GM12878 (cell line): ENCODE results near the gene PTBP3. TPM values are rescaled to one million over a fixed set of nuclear protein-coding genes. Genes with fewer than 3 reads are reported as not detected.
"Not testable (repeated sequence)": the region's sequence is repeated elsewhere in the genome, so short reads cannot be mapped to it uniquely, and the experiment has no call there.

Source experiments
- ATAC-seq: fragments of 200-7000 bp; cut with Tn5 transposase; 3 replicates; pipeline ENCODE4 v1.9.1; 2020; ENCODE audit warnings: mild to moderate bottlenecking, moderate library complexity
- BruUV-seq: library from RNA; stranded (reverse); fragments of 400-500 nt; replicated peaks from 2 replicates; lab custom pipeline; 2021; lab: Mats Ljungman, UMichigan
- CTCF ChIA-PET: fragments of 300-600 bp; sonication (Branson Sonifier 250); formaldehyde crosslinking; extraction: SDS; loops from one replicate; lab custom pipeline; 2021; ENCODE audit warnings: inconsistent platforms; lab: Yijun Ruan, JAX
- POLR2A ChIA-PET: fragments of 350-600 bp; formaldehyde crosslinking; extraction: SDS; loops from one replicate; lab custom pipeline; 2021; ENCODE audit warnings: inconsistent platforms; lab: Charles Lee
- RAD21 ChIA-PET: fragments of 300-600 bp; sonication (Branson Sonifier 250); formaldehyde crosslinking; loops from one replicate; lab custom pipeline; 2023; ENCODE audit warnings: antibody characterized with exemption; ENCODE audit not compliant: unreplicated experiment; lab: Charles Lee
- SMC1A ChIA-PET: fragments of 300-600 bp; sonication (Branson Sonifier 250); formaldehyde crosslinking; loops from one replicate; lab custom pipeline; 2023; ENCODE audit not compliant: unreplicated experiment, uncharacterized antibody; lab: Charles Lee
- DNase-seq: peaks from one replicate; pipeline ENCODE4 v3.0.0-alpha.2; 2011; ENCODE audit warnings: low read depth, low spot score
- FAIRE-seq: peaks from 3 replicates; lab custom pipeline; 2011; peaks lifted over from hg19 to GRCh38; lab: Jason Lieb, UNC
- H2AFZ ChIP-seq: 2 replicates; pipeline ENCODE4 v1.6.0; 2011; ENCODE audit warnings: low read depth, low read length, control low read depth; ENCODE audit not compliant: control insufficient read depth
- H3K27ac ChIP-seq: 2 replicates; pipeline ENCODE4 v1.5.1; 2011; ENCODE audit warnings: control low read depth; ENCODE audit not compliant: control insufficient read depth, insufficient read depth
- H3K27me3 ChIP-seq, 2 experiments: replicated peaks in 1 of 2; 2 replicates each; pipeline versions ENCODE4 v1.6.0 to v1.6.1; 2011; ENCODE audit warnings: low read length in 1 of 2; ENCODE audit not compliant: control insufficient read depth in 2 of 2, insufficient read depth in 2 of 2
- H3K36me3 ChIP-seq, 2 experiments: 2 replicates each; pipeline ENCODE4 v1.5.1; 2011; ENCODE audit warnings: low read length in 1 of 2; ENCODE audit not compliant: control insufficient read depth in 2 of 2, insufficient read depth in 2 of 2
- H3K4me1 ChIP-seq: 2 replicates; pipeline ENCODE4 v1.6.1; 2011; ENCODE audit warnings: mild to moderate bottlenecking, low read length, moderate library complexity, mixed read lengths; ENCODE audit not compliant: control insufficient read depth, insufficient read depth
- H3K4me2 ChIP-seq: 2 replicates; pipeline ENCODE4 v1.6.0; 2011; ENCODE audit warnings: control low read depth; ENCODE audit not compliant: control insufficient read depth, insufficient read depth
- H3K4me3 ChIP-seq: fragments of 200-600 bp; sonication (generic); 2 replicates; pipeline ENCODE4 v1.5.1; 2016
- H3K79me2 ChIP-seq: 2 replicates; pipeline ENCODE4 v1.6.0; 2011; ENCODE audit warnings: low read length; ENCODE audit not compliant: control insufficient read depth, insufficient read depth
- H3K9ac ChIP-seq: 2 replicates; pipeline ENCODE4 v1.8.0; 2011; ENCODE audit warnings: low read length, control low read depth, mixed read lengths; ENCODE audit not compliant: control insufficient read depth, insufficient read depth
- H3K9me3 ChIP-seq: replicated peaks from 3 replicates; pipeline ENCODE4 v1.5.1; 2011; ENCODE audit warnings: mild to moderate bottlenecking, low read length; ENCODE audit not compliant: control insufficient read depth, insufficient read depth
- H4K20me1 ChIP-seq: 2 replicates; pipeline ENCODE4 v1.6.0; 2011; ENCODE audit not compliant: control insufficient read depth, insufficient read depth
- BMI1 ChIP-seq: fragments of 450-650 bp; IDR thresholded peaks from 2 replicates; pipeline ENCODE4 v1.6.1; 2016; ENCODE audit warnings: mild to moderate bottlenecking, moderate library complexity, borderline replicate concordance
- CTCF ChIP-seq, 3 experiments: IDR thresholded peaks in 2 of 3; conservative IDR thresholded peaks in 1 of 3; 2 replicates each; pipeline ENCODE4 v1.5.1; 2011; ENCODE audit warnings: low read depth in 3 of 3, low read length in 3 of 3, mild to moderate bottlenecking in 3 of 3, control low read depth in 2 of 3, moderate library complexity in 2 of 3, inconsistent platforms in 1 of 3, mixed read lengths in 1 of 3; ENCODE audit not compliant: control insufficient read depth in 2 of 3, insufficient read depth in 1 of 3; ENCODE audit errors: extremely low read depth in 1 of 3
- NRF1 ChIP-seq: conservative IDR thresholded peaks from 2 replicates; pipeline ENCODE4 v1.6.1; 2011; ENCODE audit warnings: mild to moderate bottlenecking, low read depth, low read length, improper control_type of control experiment
- PAX5 ChIP-seq: IDR thresholded peaks from 2 replicates; pipeline ENCODE4 v1.6.1; 2011; ENCODE audit warnings: low read depth, low read length, borderline replicate concordance
- WGBS: methylation state at CpG from one replicate; pipeline ENCODE4 v1.1.6; 2016; ENCODE audit warnings: low lambda C conversion rate; ENCODE audit not compliant: insufficient replicate concordance, insufficient coverage; ENCODE audit errors: missing lambda C conversion rate; 5-methylcytosine and 5-hydroxymethylcytosine counted together
- in situ Hi-C: fragments of 300-500 bp; cut with MboI; formaldehyde crosslinking; loops from 9 replicates; pipeline ENCODE4 v1.14.3; 2018; ENCODE audit warnings: mixed read lengths
- intact Hi-C: fragments of 100-400 bp; cut with micrococcal nuclease; formaldehyde crosslinking; loops from one replicate; pipeline ENCODE4 v1.14.2; 2022; ENCODE audit not compliant: unreplicated experiment
- polyA plus RNA-seq, 11 experiments: library from polyadenylated mRNA; depleted of rRNA in 4 of 11; unstranded in 6 of 11; stranded (reverse) in 5 of 11; fragments of >200 nt; fragmentation: Nextera tagmentation in 4 of 11; fragmentation: Illumina TruSeq in 1 of 11; extraction: Ambion mirVana in 4 of 11; extraction: Trizol in 1 of 11; gene quantifications; 1 replicate in 1 of 11; 2 replicates in 10 of 11; pipeline versions ENCODE4 v1.2.1 to v1.2.3, GENCODE V29; 2011 to 2016; ENCODE audit warnings: inconsistent platforms in 2 of 11, missing spikeins in 2 of 11, low read depth in 1 of 11
- total RNA-seq, 4 experiments: library from RNA; depleted of rRNA in 3 of 4; stranded (reverse); fragments of >200 nt in 3 of 4; fragmentation: Illumina TruSeq in 1 of 4; extraction: Trizol in 1 of 4; gene quantifications; 2 replicates each; pipeline versions ENCODE4 v1.2.1 to v1.2.3, GENCODE V29; 2013 to 2021
- TF ChIP-seq, protein P1 (sequence below): fragments of 450-650 bp; IDR thresholded peaks from 2 replicates; pipeline ENCODE4 v1.6.1; 2016; ENCODE audit warnings: mild to moderate bottlenecking

Gene PTBP3
- total and polyA plus RNA-seq, 10 of the 15 experiments (the other 5 are each of a cell fraction or from before 2014, with no cell fraction given) = 12.5 to 104 (median 52.7) TPM

DNA sequence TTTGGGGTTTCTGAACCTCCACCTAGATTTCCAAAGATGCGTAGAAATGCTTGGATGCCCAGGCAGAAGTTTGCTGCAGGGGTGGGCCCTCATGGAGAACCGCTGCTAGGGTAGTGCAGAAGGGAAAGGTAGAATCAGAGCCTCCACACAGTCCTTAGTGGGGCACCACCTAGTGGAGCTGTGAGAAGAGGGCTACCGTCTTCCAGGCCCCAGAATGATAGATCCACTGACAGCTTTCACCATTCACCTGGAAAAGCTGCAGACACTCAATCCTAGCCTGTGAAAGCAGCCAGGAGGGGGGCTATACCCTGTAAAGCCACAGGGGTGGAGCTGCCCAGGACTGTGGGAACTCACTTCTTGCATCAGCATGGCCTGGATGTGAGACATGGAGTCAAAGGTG, 33.2 kb upstream of the PTBP3 start:
- WGBS = 76% methylated on average over 3 of the region's 3 CpGs
- no peak overlapping the region for H3K27ac ChIP-seq
- RAD21 ChIA-PET = interaction anchor here (1.6 kb wide), 1 partner anchor 253 kb away, joined by 6 read pairs; no protein-coding TSS in a partner anchor
- TF ChIP-seq NRF1 (no peak), PAX5 (no peak), BMI1 (no peak), CTCF (IDR thresholded peaks at IDR 0.05 in 2 of 3, conservative IDR thresholded peaks at IDR 0.05 in 1 of 3; ENCODE audit: control insufficient read depth in 2 of 3, extremely low read depth in 1 of 3, insufficient read depth in 1 of 3, low read depth in 3 of 3, low read length in 3 of 3) (0 out of 6 replicates have a peak, but pooled peaks of 2 of the 3 experiments have one; percentile 4 to 18)
- TF ChIP-seq, protein P1, sequence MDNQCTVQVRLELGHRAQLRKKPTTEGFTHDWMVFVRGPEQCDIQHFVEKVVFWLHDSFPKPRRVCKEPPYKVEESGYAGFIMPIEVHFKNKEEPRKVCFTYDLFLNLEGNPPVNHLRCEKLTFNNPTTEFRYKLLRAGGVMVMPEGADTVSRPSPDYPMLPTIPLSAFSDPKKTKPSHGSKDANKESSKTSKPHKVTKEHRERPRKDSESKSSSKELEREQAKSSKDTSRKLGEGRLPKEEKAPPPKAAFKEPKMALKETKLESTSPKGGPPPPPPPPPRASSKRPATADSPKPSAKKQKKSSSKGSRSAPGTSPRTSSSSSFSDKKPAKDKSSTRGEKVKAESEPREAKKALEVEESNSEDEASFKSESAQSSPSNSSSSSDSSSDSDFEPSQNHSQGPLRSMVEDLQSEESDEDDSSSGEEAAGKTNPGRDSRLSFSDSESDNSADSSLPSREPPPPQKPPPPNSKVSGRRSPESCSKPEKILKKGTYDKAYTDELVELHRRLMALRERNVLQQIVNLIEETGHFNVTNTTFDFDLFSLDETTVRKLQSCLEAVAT = no peak
- FAIRE-seq (no peak), ATAC-seq (no peak), DNase-seq (no peak)
- no peak overlapping the region for H2AFZ ChIP-seq
- POLR2A ChIA-PET = interaction anchor here (1.4 kb wide), 1 partner anchor 13 kb away, joined by 7 read pairs; the partner anchor contains the start of gene HSDL2
- intact Hi-C loops (no loop called here), in situ Hi-C loops (no loop called here)
- CTCF ChIA-PET = interaction anchor here (0.6 to 5.5 kb wide), 17 partner anchors 13 to 676 kb away, joined by 3 to 35 read pairs (median 4); partner anchors contain the start of gene HSDL2
- H3K4me3 ChIP-seq = no peak overlapping the region
- H3K27me3 ChIP-seq = no peaks in the 10 kb centered on the region
- no peaks in the 10 kb centered on the region for H4K20me1 ChIP-seq
- no peaks in the 10 kb centered on the region for H3K36me3 ChIP-seq
- peaks cover 5% of the 10 kb centered on the region; the same call in 2 of the 3 replicates for H3K9me3 ChIP-seq
- no peak overlapping the region for H3K9ac ChIP-seq
- no TSS peak for BruUV-seq
- SMC1A ChIA-PET = interaction anchor here (0.6 to 1.6 kb wide), 10 partner anchors 11 to 600 kb away, joined by 3 to 7 read pairs (median 4); no protein-coding TSS in a partner anchor
- no peaks in the 10 kb centered on the region for H3K79me2 ChIP-seq
- no peaks in the 10 kb centered on the region for H3K4me1 ChIP-seq
- H3K4me2 ChIP-seq = no peak overlapping the region

DNA sequence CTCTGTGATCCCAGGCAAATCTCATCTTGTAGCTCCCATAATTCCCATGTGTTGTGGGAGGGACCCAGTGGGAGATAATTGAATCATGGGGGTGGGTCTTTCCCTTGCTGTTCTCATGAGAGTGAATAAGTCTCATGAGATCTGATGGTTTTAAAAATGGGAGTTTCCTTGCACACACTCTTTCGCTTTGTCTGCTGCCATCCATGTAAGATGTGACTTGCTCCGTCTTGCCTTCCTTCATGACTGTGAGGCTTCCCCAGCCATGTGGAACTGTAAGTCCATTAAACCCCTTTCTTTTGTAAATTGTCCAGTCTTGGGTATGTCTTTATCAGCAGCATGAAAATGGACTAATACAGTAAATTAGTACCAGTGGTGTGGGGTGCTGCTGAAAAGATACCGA, 31.8 kb upstream of the PTBP3 start:
- H4K20me1 ChIP-seq, H2AFZ ChIP-seq, H3K36me3 ChIP-seq, POLR2A ChIA-PET, in situ Hi-C loops, DNase-seq, ATAC-seq, H3K9me3 ChIP-seq, H3K79me2 ChIP-seq, FAIRE-seq, H3K4me2 ChIP-seq, H3K27me3 ChIP-seq, BruUV-seq, intact Hi-C loops, H3K4me1 ChIP-seq, H3K27ac ChIP-seq, H3K4me3 ChIP-seq, H3K9ac ChIP-seq: not testable (repeated sequence)
- CTCF ChIA-PET = interaction anchor here (1.4 to 5.5 kb wide), 3 partner anchors 269 to 675 kb away, joined by 4 to 35 read pairs (median 7); no protein-coding TSS in a partner anchor
- SMC1A ChIA-PET = interaction anchor here (0.9 kb wide), 2 partner anchors 24 to 283 kb away, joined by 3 read pairs; no protein-coding TSS in a partner anchor
- WGBS = 80% methylated on average over 3 of the region's 3 CpGs
- RAD21 ChIA-PET = interaction anchor here (1.0 kb wide), 1 partner anchor 252 kb away, joined by 5 read pairs; no protein-coding TSS in a partner anchor
